ENCODE data around the gene WNT2B.

- TF ChIP-seq POLR2A (IDR thresholded peaks at IDR 0.05; ENCODE audit: extremely low read depth, insufficient read length) (no peak), CTCF (IDR thresholded peaks at IDR 0.05; ENCODE audit: low read depth, low read length) (no peak), MYC (IDR thresholded peaks at IDR 0.05; ENCODE audit: low read depth, low read length) (no peak), MAX (IDR thresholded peaks at IDR 0.05; ENCODE audit: low read depth, low read length) (no peak)
Measured at GRCh38 chr1:112470966-112471365, 37.8 kb upstream of the WNT2B start.
